Natural killer cell treated with Interleukin-12 subunit alpha and Interleukin-12 subunit beta and Interleukin-15 and Interleukin-18, amount 100 ng/mL, for 72 hours (primary cell): ENCODE measurements around the gene IL1R2. TPM values are rescaled to one million over a fixed set of nuclear protein-coding genes. Genes with fewer than 3 reads are reported as not detected.

Experiments
- ATAC-seq, 2 donors: fragments of 150-1000 bp; cut with Tn5 transposase in 1 of 2; sonication (Bioruptor Pico), chemical (Tn5 transposase) in 1 of 2; 2 replicates each; pipeline ENCODE4 v1.10.0; 2021
- DNase-seq: peaks from one replicate; pipeline ENCODE4 v3.0.0; 2022; ENCODE audit warnings: low spot score
- H3K27ac Mint-ChIP-seq, 2 donors: 1 replicate in 1 of 2; 2 replicates in 1 of 2; pipeline ENCODE4 v1.8.0; 2022; ENCODE audit warnings: mixed read lengths in 2 of 2, mild to moderate bottlenecking in 1 of 2, moderate library complexity in 1 of 2
- H3K27me3 Mint-ChIP-seq, 2 donors: 1 replicate in 1 of 2; 2 replicates in 1 of 2; pipeline ENCODE4 v1.8.0; 2022; ENCODE audit warnings: mixed read lengths in 2 of 2
- H3K36me3 Mint-ChIP-seq: one replicate; pipeline ENCODE4 v1.8.0; 2022; ENCODE audit warnings: mixed read lengths
- H3K4me1 Mint-ChIP-seq, 2 donors: 1 replicate in 1 of 2; 2 replicates in 1 of 2; pipeline ENCODE4 v1.8.0; 2022; ENCODE audit warnings: low read depth in 2 of 2, mixed read lengths in 2 of 2, mild to moderate bottlenecking in 1 of 2
- H3K4me3 Mint-ChIP-seq: one replicate; pipeline ENCODE4 v1.8.0; 2022; ENCODE audit warnings: mixed read lengths
- H3K9me3 Mint-ChIP-seq: 2 replicates; pipeline ENCODE4 v1.8.0; 2022; ENCODE audit warnings: mixed read lengths
- total RNA-seq, 2 donors: library from RNA; stranded (reverse); gene quantifications; one replicate each; pipeline ENCODE4 v1.2.3, GENCODE V29; 2022

IL1R2 gene
- total RNA-seq, 2 donors from 2014 or later, result not detected

GRCh38 chr2:102009557-102009956 lies 17.8 kb downstream of the IL1R2 start:
- Mint-ChIP-seq H3K9me3 (no peaks in the 10 kb centered on the region), H3K27me3 (peaks cover 37 to 54% of the 10 kb centered on the region in 2 donors), H3K4me1 (peaks cover 24% of the 10 kb centered on the region in 2 donors), H3K4me3 (no peak overlapping the region), H3K36me3 (peaks cover 6% of the 10 kb centered on the region), H3K27ac (no peak overlapping the region)
- ATAC-seq (no peak), DNase-seq (no peak)

- peak overlapping the region; percentile 1 for H3K4me3 Mint-ChIP-seq
- DNase-seq (no peak), ATAC-seq (no peak)
- H3K27ac Mint-ChIP-seq, result peak overlapping the region in 1 of 2 donors; percentile 29
- H3K4me1 Mint-ChIP-seq, result peaks cover 21 to 23% of the 10 kb centered on the region in 2 donors
- no peaks in the 10 kb centered on the region for H3K9me3 Mint-ChIP-seq
- peaks cover 37 to 50% of the 10 kb centered on the region in 2 donors for H3K27me3 Mint-ChIP-seq
- H3K36me3 Mint-ChIP-seq, result peaks cover 6% of the 10 kb centered on the region
Observed at GRCh38 chr2:102010902-102011301, 19.1 kb downstream of the IL1R2 start.

GRCh38 chr2:102012061-102012614 lies 20.4 kb downstream of the IL1R2 start:
- H3K27ac Mint-ChIP-seq, result no peak overlapping the region
- H3K4me3 Mint-ChIP-seq, result no peak overlapping the region
- H3K4me1 Mint-ChIP-seq, result peaks cover 12 to 15% of the 10 kb centered on the region in 2 donors
- peaks cover 6% of the 10 kb centered on the region for H3K36me3 Mint-ChIP-seq
- H3K27me3 Mint-ChIP-seq, result peaks cover 30 to 42% of the 10 kb centered on the region in 2 donors
- DNase-seq (no peak), ATAC-seq (no peak)
- no peaks in the 10 kb centered on the region for H3K9me3 Mint-ChIP-seq

- no peak overlapping the region for H3K4me3 Mint-ChIP-seq
- H3K27ac Mint-ChIP-seq, result no peak overlapping the region
- ATAC-seq (peak; percentile 51 to 57), DNase-seq (no peak)
- H3K4me1 Mint-ChIP-seq, result peaks cover 9 to 10% of the 10 kb centered on the region in 2 donors
- no peaks in the 10 kb centered on the region for H3K9me3 Mint-ChIP-seq
- H3K36me3 Mint-ChIP-seq, result peaks cover 6% of the 10 kb centered on the region
- peaks cover 25 to 31% of the 10 kb centered on the region in 2 donors for H3K27me3 Mint-ChIP-seq
Observed at GRCh38 chr2:102013206-102014040, 21.7 kb downstream of the IL1R2 start.

GRCh38 chr2:102014041-102014345 lies 22.2 kb downstream of the IL1R2 start:
- ATAC-seq (peak in 1 of 2 donors; percentile 60), DNase-seq (no peak)
- Mint-ChIP-seq H3K36me3 (peaks cover 6% of the 10 kb centered on the region), H3K4me1 (peaks cover 9 to 10% of the 10 kb centered on the region in 2 donors), H3K27me3 (peaks cover 27 to 29% of the 10 kb centered on the region in 2 donors), H3K27ac (no peak overlapping the region), H3K4me3 (no peak overlapping the region), H3K9me3 (no peaks in the 10 kb centered on the region)

- peaks cover 22 to 29% of the 10 kb centered on the region in 2 donors for H3K27me3 Mint-ChIP-seq
- no peaks in the 10 kb centered on the region for H3K9me3 Mint-ChIP-seq
- H3K36me3 Mint-ChIP-seq, result peaks cover 6% of the 10 kb centered on the region
- H3K4me3 Mint-ChIP-seq, result no peak overlapping the region
- DNase-seq (no peak), ATAC-seq (no peak)
- H3K4me1 Mint-ChIP-seq, result peaks cover 10 to 12% of the 10 kb centered on the region in 2 donors
- no peak overlapping the region for H3K27ac Mint-ChIP-seq
Observed at GRCh38 chr2:102015399-102015798, 23.6 kb downstream of the IL1R2 start.

GRCh38 chr2:102016399-102016955 lies 24.7 kb downstream of the IL1R2 start:
- no peaks in the 10 kb centered on the region for H3K9me3 Mint-ChIP-seq
- no peak for ATAC-seq
- peaks cover 6% of the 10 kb centered on the region for H3K36me3 Mint-ChIP-seq
- peaks cover 9 to 11% of the 10 kb centered on the region in 2 donors for H3K4me1 Mint-ChIP-seq
- no peak overlapping the region for H3K27ac Mint-ChIP-seq
- H3K4me3 Mint-ChIP-seq, result no peak overlapping the region
- H3K27me3 Mint-ChIP-seq, result peaks cover 15 to 25% of the 10 kb centered on the region in 2 donors
- no peak for DNase-seq

GRCh38 chr2:102018823-102019445 lies 27.2 kb downstream of the IL1R2 start:
- H3K27me3 Mint-ChIP-seq, result peaks cover 20 to 28% of the 10 kb centered on the region in 2 donors
- H3K36me3 Mint-ChIP-seq, result no peaks in the 10 kb centered on the region
- no peak overlapping the region for H3K4me3 Mint-ChIP-seq
- DNase-seq (no peak), ATAC-seq (no peak)
- H3K4me1 Mint-ChIP-seq, result peaks cover 7 to 12% of the 10 kb centered on the region in 2 donors
- H3K27ac Mint-ChIP-seq, result no peak overlapping the region
- H3K9me3 Mint-ChIP-seq, result no peaks in the 10 kb centered on the region

GRCh38 chr2:102020596-102021170 lies 28.9 kb downstream of the IL1R2 start:
- Mint-ChIP-seq H3K9me3 (no peaks in the 10 kb centered on the region), H3K4me1 (peaks cover 6 to 22% of the 10 kb centered on the region in 2 donors), H3K27ac (no peak overlapping the region), H3K27me3 (peaks cover 20 to 34% of the 10 kb centered on the region in 2 donors), H3K36me3 (no peaks in the 10 kb centered on the region), H3K4me3 (no peak overlapping the region)
- ATAC-seq (peak; percentile 92 to 93), DNase-seq (peak; percentile 86)

- Mint-ChIP-seq H3K27me3 (peaks cover 30 to 38% of the 10 kb centered on the region in 2 donors), H3K36me3 (no peaks in the 10 kb centered on the region), H3K4me3 (no peak overlapping the region), H3K27ac (peak overlapping the region in 1 of 2 donors; percentile 22), H3K9me3 (no peaks in the 10 kb centered on the region), H3K4me1 (peaks cover 6 to 25% of the 10 kb centered on the region in 2 donors)
- no peak for DNase-seq
- ATAC-seq, result no peak
Observed at GRCh38 chr2:102021779-102022178, 30.0 kb downstream of the IL1R2 start.

- no peaks in the 10 kb centered on the region for H3K9me3 Mint-ChIP-seq
- no peak for DNase-seq
- peaks cover 41 to 43% of the 10 kb centered on the region in 2 donors for H3K27me3 Mint-ChIP-seq
- H3K36me3 Mint-ChIP-seq, result no peaks in the 10 kb centered on the region
- H3K4me3 Mint-ChIP-seq, result no peak overlapping the region
- peak overlapping the region in 1 of 2 donors; percentile 21 for H3K27ac Mint-ChIP-seq
- H3K4me1 Mint-ChIP-seq, result peaks cover 6 to 26% of the 10 kb centered on the region in 2 donors
- ATAC-seq, result no peak
Observed at GRCh38 chr2:102022884-102023539, 31.3 kb downstream of the IL1R2 start.

- no peak overlapping the region for H3K27ac Mint-ChIP-seq
- no peaks in the 10 kb centered on the region for H3K36me3 Mint-ChIP-seq
- peaks cover 44 to 46% of the 10 kb centered on the region in 2 donors for H3K27me3 Mint-ChIP-seq
Observed at GRCh38 chr2:102024410-102024809, 32.6 kb downstream of the IL1R2 start.

GRCh38 chr2:102025016-102025501 lies 33.3 kb downstream of the IL1R2 start:
- Mint-ChIP-seq H3K27ac (no peak overlapping the region), H3K4me1 (peaks cover 16 to 42% of the 10 kb centered on the region in 2 donors), H3K27me3 (peaks cover 41 to 45% of the 10 kb centered on the region in 2 donors), H3K4me3 (no peak overlapping the region), H3K36me3 (no peaks in the 10 kb centered on the region), H3K9me3 (no peaks in the 10 kb centered on the region)
- DNase-seq (no peak), ATAC-seq (no peak)

More at GRCh38 chr2:102024410-102024809, 32.6 kb downstream of the IL1R2 start:
- Mint-ChIP-seq H3K4me3 (no peak overlapping the region), H3K9me3 (no peaks in the 10 kb centered on the region), H3K4me1 (peaks cover 13 to 38% of the 10 kb centered on the region in 2 donors)
- ATAC-seq, result no peak
- DNase-seq, result no peak
